B cell (primary cell): ENCODE data around the gene POLE. TPM values are rescaled to one million over a fixed set of nuclear protein-coding genes. Genes with fewer than 3 reads are reported as not detected.

ENCODE experiments used
- ATAC-seq: fragments of 200-7000 bp; cut with Tn5 transposase; one replicate; pipeline ENCODE4 v1.10.0; 2021; ENCODE audit warnings: low read depth, mild to moderate bottlenecking, moderate number of reproducible peaks, moderate library complexity
- CTCF ChIA-PET: fragments of 350-600 bp; sonication (Branson Sonifier 250); formaldehyde crosslinking; loops from one replicate; lab custom pipeline; 2021; ENCODE audit warnings: antibody characterized with exemption, inconsistent platforms; lab: Charles Lee
- POLR2A ChIA-PET: fragments of 350-600 bp; sonication (Branson Sonifier 250); formaldehyde crosslinking; loops from one replicate; lab custom pipeline; 2021; ENCODE audit warnings: antibody characterized with exemption; lab: Charles Lee
- DNase-seq: peaks from one replicate; pipeline ENCODE4 v3.0.0; 2013
- H2AFZ ChIP-seq: 2 replicates; pipeline ENCODE4 v1.6.1; 2012; ENCODE audit warnings: mild to moderate bottlenecking, low read depth, low read length; ENCODE audit not compliant: insufficient read depth, poor library complexity, severe bottlenecking
- H3K27ac ChIP-seq, 2 donors: 1 replicate in 1 of 2; 2 replicates in 1 of 2; pipeline ENCODE4 v1.5.1; 2012 to 2013; ENCODE audit warnings: low read length in 2 of 2, mild to moderate bottlenecking in 2 of 2, moderate library complexity in 1 of 2
- H3K27me3 ChIP-seq, 4 experiments: fragments of 200-600 bp in 1 of 4; sonication (generic) in 1 of 4; replicated peaks in 1 of 4; 1 replicate in 2 of 4; 2 replicates in 2 of 4; pipeline versions ENCODE4 v1.6.1 to v1.7.0; 2013 to 2016; ENCODE audit warnings: low read length in 3 of 4, mild to moderate bottlenecking in 2 of 4, mixed read lengths in 1 of 4, moderate library complexity in 1 of 4; ENCODE audit not compliant: insufficient read depth in 4 of 4, control insufficient read depth in 3 of 4; ENCODE audit errors: control extremely low read depth in 1 of 4
- H3K36me3 ChIP-seq, 2 experiments: replicated peaks in 1 of 2; 1 replicate in 1 of 2; 2 replicates in 1 of 2; pipeline versions ENCODE4 v1.6.1 to v1.7.1; 2013; ENCODE audit warnings: low read length in 1 of 2; ENCODE audit not compliant: insufficient read depth in 2 of 2, control insufficient read depth in 1 of 2; ENCODE audit errors: control extremely low read depth in 1 of 2, extremely low read depth in 1 of 2
- H3K4me1 ChIP-seq, 2 donors: fragments of 200-600 bp in 1 of 2; sonication (generic) in 1 of 2; 1 replicate in 1 of 2; 2 replicates in 1 of 2; pipeline versions ENCODE4 v1.5.1 to v1.6.1; 2013 to 2017; ENCODE audit warnings: low read length in 2 of 2; ENCODE audit not compliant: control insufficient read depth in 2 of 2, insufficient read depth in 2 of 2
- H3K4me2 ChIP-seq: replicated peaks from 2 replicates; pipeline ENCODE3; 2012; ENCODE audit warnings: mild to moderate bottlenecking, low read depth, low read length; ENCODE audit not compliant: poor library complexity, severe bottlenecking
- H3K4me3 ChIP-seq, 5 experiments: fragments of 200-600 bp in 1 of 5; sonication (generic) in 1 of 5; 1 replicate in 3 of 5; 2 replicates in 2 of 5; pipeline versions ENCODE4 v1.5.1 to v1.7.0; 2011 to 2016; ENCODE audit warnings: low read length in 4 of 5, mild to moderate bottlenecking in 4 of 5, low read depth in 2 of 5, control low read depth in 1 of 5, moderate library complexity in 1 of 5; ENCODE audit not compliant: insufficient read depth in 1 of 5; ENCODE audit errors: control extremely low read depth in 1 of 5, extremely low read depth in 1 of 5
- H3K79me2 ChIP-seq: fragments of 200-600 bp; sonication (generic); one replicate; pipeline ENCODE4 v1.6.0; 2016; ENCODE audit warnings: low read length; ENCODE audit not compliant: control insufficient read depth, insufficient read depth
- H3K9ac ChIP-seq: fragments of 200-600 bp; sonication (generic); 2 replicates; pipeline ENCODE4 v1.6.1; 2017; ENCODE audit warnings: mild to moderate bottlenecking, low read length, moderate library complexity
- H3K9me3 ChIP-seq, 3 donors: one replicate each; pipeline versions ENCODE4 v1.6.1 to v1.7.1; 2013; ENCODE audit warnings: low read length in 2 of 3; ENCODE audit not compliant: control insufficient read depth in 2 of 3, insufficient read depth in 1 of 3; ENCODE audit errors: control extremely low read depth in 1 of 3
- H4K20me1 ChIP-seq: 2 replicates; pipeline ENCODE4 v1.6.0; 2012; ENCODE audit warnings: mild to moderate bottlenecking, low read length; ENCODE audit not compliant: insufficient read depth, control insufficient read depth, poor library complexity, severe bottlenecking
- H3K27ac Mint-ChIP-seq: one replicate; pipeline ENCODE4 v1.8.0; 2021; ENCODE audit warnings: mixed read lengths
- H3K27me3 Mint-ChIP-seq: one replicate; pipeline ENCODE4 v1.8.0; 2021; ENCODE audit warnings: mixed read lengths
- H3K4me1 Mint-ChIP-seq: one replicate; pipeline ENCODE4 v1.8.0; 2021; ENCODE audit warnings: mixed read lengths
- H3K4me3 Mint-ChIP-seq: one replicate; pipeline ENCODE4 v1.8.0; 2021; ENCODE audit warnings: mixed read lengths
- H3K9me3 Mint-ChIP-seq: one replicate; pipeline ENCODE4 v1.8.0; 2022; ENCODE audit warnings: mixed read lengths; ENCODE audit not compliant: insufficient read depth
- EZH2 ChIP-seq: IDR thresholded peaks from 2 replicates; pipeline ENCODE4 v1.6.1; 2012; ENCODE audit warnings: borderline replicate concordance, low read depth, mild to moderate bottlenecking, moderate library complexity, low read length; ENCODE audit not compliant: insufficient read depth, poor library complexity, severe bottlenecking
- WGBS: methylation state at CpG from one replicate; pipeline ENCODE4 v1.1.5; 2013; ENCODE audit warnings: missing lambda C conversion rate; ENCODE audit not compliant: insufficient coverage; 5-methylcytosine and 5-hydroxymethylcytosine counted together
- intact Hi-C: fragments of 100-400 bp; cut with micrococcal nuclease; formaldehyde crosslinking; loops from one replicate; pipeline ENCODE4 v1.10.0; 2022
- polyA plus RNA-seq: library from polyadenylated mRNA; depleted of rRNA; stranded (reverse); fragments of >200 nt; gene quantifications from 2 replicates; pipeline ENCODE4 v1.2.3, GENCODE V29; 2012
- total RNA-seq, 2 donors: library from RNA; stranded (reverse); fragments of 120-200 nt in 1 of 2; gene quantifications; 1 replicate in 1 of 2; 2 replicates in 1 of 2; pipeline versions ENCODE4 v1.2.3 to v1.2.4, GENCODE V29; 2013 to 2022
- TF ChIP-seq, protein P1 (sequence below): fragments of 200-600 bp; IDR thresholded peaks from one replicate; pipeline ENCODE4 v1.8.0; 2022; ENCODE audit warnings: antibody characterized with exemption, mild to moderate bottlenecking

The POLE gene
- total and polyA plus RNA-seq, 2 donors (not counting 1 experiment from before 2014, with no cell fraction given): 32.0 to 62.0 TPM

DNA sequence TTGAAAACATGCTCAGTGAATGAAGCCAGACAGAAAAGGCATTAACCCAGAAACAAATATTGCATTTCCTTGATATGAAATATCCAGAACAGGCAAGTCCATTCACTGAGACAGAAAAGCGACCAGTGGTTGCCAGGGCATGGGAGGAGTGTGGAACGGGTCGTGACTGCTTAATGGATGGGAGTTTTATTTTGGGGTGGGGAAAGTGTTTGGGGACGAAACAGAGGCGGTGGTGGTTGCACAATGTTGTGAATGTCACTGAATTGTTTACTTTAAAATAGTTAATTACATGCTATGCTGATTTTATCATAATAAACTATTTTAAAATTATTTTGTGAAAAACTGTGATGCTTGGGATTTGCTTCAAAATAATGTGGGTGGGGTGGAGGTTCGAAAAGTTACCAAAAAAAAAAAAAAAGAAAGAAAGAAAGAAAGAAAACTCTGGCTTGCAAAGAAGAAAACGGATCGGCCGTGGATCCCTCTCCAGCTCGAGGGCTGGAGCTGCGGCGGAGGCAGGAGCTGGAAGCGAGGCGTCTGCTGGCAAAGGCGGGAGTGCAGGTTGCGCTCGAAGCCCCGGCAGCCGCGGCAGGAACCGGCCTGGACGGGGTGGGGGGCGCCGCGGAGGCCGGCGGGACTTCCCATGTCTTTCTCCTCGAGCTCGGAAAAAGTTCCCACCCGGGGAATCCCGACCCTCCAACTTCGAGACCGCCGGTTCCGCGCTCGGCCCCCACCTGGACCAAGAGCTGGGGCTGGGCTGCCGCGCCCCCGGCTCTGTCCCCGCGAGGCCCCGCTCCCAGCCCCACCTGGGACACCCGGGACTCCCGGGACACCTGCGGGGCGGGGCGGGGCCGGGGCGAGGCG is 69.1 kb downstream of the POLE start:
- H3K4me2 ChIP-seq: peak overlapping the region; percentile 52
- peaks cover 11% of the 10 kb centered on the region for H3K4me1 Mint-ChIP-seq
- no peaks in the 10 kb centered on the region for H3K79me2 ChIP-seq

More for the DNA sequence above, 69.1 kb downstream of the POLE start:
- no peak for DNase-seq
- Histone ChIP-seq H2AFZ (no peak overlapping the region), H3K36me3 (no peaks in the 10 kb centered on the region), H3K4me1 (peaks cover 6 to 11% of the 10 kb centered on the region in 2 donors), H3K27me3 (peaks cover 0 to 40% (median 25%) of the 10 kb centered on the region in 4 experiments), H4K20me1 (no peaks in the 10 kb centered on the region), H3K9me3 (peaks cover 6 to 30% (median 19%) of the 10 kb centered on the region in 3 donors), H3K27ac (no peak overlapping the region), H3K4me3 (peak overlapping the region in 1 of 5 experiments; percentile 24), H3K9ac (no peak overlapping the region)
- Mint-ChIP-seq H3K27ac (no peak overlapping the region), H3K4me3 (peak overlapping the region; percentile 42), H3K9me3 (no peaks in the 10 kb centered on the region), H3K27me3 (peaks cover 26% of the 10 kb centered on the region)
- CTCF ChIA-PET: interaction anchor here (1.0 to 5.8 kb wide), 4 partner anchors 15 to 465 kb away, joined by 4 to 73 read pairs (median 7); no protein-coding TSS in a partner anchor
- intact Hi-C loops: no loop called here
- TF ChIP-seq EZH2: no peak
- TF ChIP-seq, protein P1, sequence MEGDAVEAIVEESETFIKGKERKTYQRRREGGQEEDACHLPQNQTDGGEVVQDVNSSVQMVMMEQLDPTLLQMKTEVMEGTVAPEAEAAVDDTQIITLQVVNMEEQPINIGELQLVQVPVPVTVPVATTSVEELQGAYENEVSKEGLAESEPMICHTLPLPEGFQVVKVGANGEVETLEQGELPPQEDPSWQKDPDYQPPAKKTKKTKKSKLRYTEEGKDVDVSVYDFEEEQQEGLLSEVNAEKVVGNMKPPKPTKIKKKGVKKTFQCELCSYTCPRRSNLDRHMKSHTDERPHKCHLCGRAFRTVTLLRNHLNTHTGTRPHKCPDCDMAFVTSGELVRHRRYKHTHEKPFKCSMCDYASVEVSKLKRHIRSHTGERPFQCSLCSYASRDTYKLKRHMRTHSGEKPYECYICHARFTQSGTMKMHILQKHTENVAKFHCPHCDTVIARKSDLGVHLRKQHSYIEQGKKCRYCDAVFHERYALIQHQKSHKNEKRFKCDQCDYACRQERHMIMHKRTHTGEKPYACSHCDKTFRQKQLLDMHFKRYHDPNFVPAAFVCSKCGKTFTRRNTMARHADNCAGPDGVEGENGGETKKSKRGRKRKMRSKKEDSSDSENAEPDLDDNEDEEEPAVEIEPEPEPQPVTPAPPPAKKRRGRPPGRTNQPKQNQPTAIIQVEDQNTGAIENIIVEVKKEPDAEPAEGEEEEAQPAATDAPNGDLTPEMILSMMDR: no peak
- 12% methylated on average over 45 of the region's 51 CpGs for WGBS
- POLR2A ChIA-PET: no interaction called here
- no peak for ATAC-seq
